SU-DHL-6 (cell line): ENCODE results near the gene SLC38A3.

Experiments
- EZH2phosphoT487 ChIP-seq: fragments of 200-600 bp; sonication (generic), shearing (Covaris generic); conservative IDR thresholded peaks from 2 replicates; pipeline ENCODE4 v1.6.1; 2018; ENCODE audit warnings: mild to moderate bottlenecking, antibody characterized with exemption, low read length, moderate library complexity, mixed read lengths
- TF ChIP-seq, protein P1 (sequence below): fragments of 200-600 bp; sonication (generic); IDR thresholded peaks from one replicate; pipeline ENCODE4 v1.5.1; 2017; ENCODE audit warnings: antibody characterized with exemption, mild to moderate bottlenecking, low read length, moderate library complexity; ENCODE audit not compliant: insufficient read depth, poor library complexity, severe bottlenecking

DNA sequence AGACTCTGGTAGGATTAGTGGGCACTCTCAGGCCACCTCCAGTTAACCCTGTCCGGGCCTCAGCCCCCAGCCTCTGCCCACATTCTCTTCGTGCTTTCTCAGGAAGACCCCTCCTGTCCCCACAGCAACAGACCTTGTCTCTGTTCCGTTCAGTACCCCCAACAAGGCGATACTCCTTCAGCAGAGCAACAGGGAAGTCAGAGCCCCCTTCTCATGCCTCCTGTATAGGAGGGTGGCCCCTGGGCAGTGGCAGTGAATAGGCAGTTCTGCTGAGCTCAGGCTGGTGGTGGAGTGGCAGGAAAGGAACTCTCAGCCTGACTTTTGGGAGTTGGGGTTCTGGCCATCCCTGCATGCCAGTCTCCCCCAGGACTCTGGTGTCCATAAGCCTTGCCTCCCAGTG lies 64.4 kb downstream of the SLC38A3 start:
- TF ChIP-seq, protein P1, sequence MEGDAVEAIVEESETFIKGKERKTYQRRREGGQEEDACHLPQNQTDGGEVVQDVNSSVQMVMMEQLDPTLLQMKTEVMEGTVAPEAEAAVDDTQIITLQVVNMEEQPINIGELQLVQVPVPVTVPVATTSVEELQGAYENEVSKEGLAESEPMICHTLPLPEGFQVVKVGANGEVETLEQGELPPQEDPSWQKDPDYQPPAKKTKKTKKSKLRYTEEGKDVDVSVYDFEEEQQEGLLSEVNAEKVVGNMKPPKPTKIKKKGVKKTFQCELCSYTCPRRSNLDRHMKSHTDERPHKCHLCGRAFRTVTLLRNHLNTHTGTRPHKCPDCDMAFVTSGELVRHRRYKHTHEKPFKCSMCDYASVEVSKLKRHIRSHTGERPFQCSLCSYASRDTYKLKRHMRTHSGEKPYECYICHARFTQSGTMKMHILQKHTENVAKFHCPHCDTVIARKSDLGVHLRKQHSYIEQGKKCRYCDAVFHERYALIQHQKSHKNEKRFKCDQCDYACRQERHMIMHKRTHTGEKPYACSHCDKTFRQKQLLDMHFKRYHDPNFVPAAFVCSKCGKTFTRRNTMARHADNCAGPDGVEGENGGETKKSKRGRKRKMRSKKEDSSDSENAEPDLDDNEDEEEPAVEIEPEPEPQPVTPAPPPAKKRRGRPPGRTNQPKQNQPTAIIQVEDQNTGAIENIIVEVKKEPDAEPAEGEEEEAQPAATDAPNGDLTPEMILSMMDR = no peak
- no peak for TF ChIP-seq EZH2phosphoT487
